IgD-negative memory B cell (primary cell): ENCODE data around the gene LMF1. TPM values are rescaled to one million over a fixed set of nuclear protein-coding genes. Genes with fewer than 3 reads are reported as not detected.

Experiments
- H3K27ac Mint-ChIP-seq, 3 donors: one replicate each; pipeline ENCODE4 v1.8.0; 2020 to 2022; ENCODE audit warnings: mild to moderate bottlenecking in 3 of 3, mixed read lengths in 3 of 3, moderate library complexity in 1 of 3
- H3K27me3 Mint-ChIP-seq: one replicate; pipeline ENCODE4 v1.8.0; 2021; ENCODE audit warnings: mixed read lengths
- H3K36me3 Mint-ChIP-seq: one replicate; pipeline ENCODE4 v1.8.0; 2020; ENCODE audit warnings: mild to moderate bottlenecking, mixed read lengths
- H3K4me1 Mint-ChIP-seq, 3 donors: one replicate each; pipeline ENCODE4 v1.8.0; 2020 to 2022; ENCODE audit warnings: mixed read lengths in 3 of 3, mild to moderate bottlenecking in 1 of 3
- H3K4me3 Mint-ChIP-seq, 4 donors: one replicate each; pipeline ENCODE4 v1.8.0; 2020 to 2022; ENCODE audit warnings: mild to moderate bottlenecking in 4 of 4, mixed read lengths in 4 of 4, moderate library complexity in 3 of 4
- H3K9me3 Mint-ChIP-seq, 3 donors: one replicate each; pipeline ENCODE4 v1.8.0; 2020 to 2021; ENCODE audit warnings: mixed read lengths in 3 of 3, mild to moderate bottlenecking in 1 of 3
- polyA plus RNA-seq: library from polyadenylated mRNA; unstranded; fragments of 300-500 nt; fragmentation: Illumina TruSeq; gene quantifications from one replicate; pipeline ENCODE4 v1.2.3, GENCODE V29; 2021

The LMF1 gene
- polyA plus RNA-seq, 1 donor from 2014 or later: 16.1 TPM

DNA sequence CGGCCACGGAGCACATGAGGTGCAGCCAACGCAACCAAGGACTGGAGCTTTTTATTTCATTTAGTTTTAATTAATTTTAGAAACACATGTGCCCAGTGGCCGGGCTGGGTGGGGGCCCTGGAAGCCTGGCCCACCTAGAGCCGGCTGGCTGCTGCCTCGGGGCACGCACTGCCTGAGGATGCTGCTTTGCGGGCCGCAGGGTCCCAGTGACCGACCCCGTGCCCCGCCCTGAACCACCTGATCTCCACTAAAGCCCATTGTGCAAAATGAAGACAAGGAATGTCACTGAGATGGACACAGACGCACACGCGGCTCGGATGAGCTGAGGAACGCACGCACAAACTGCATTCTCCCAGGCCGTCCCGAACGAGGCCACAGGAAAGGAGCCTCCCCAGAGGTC lies 39.6 kb downstream of the LMF1 start:
- peaks cover 11% of the 10 kb centered on the region for H3K36me3 Mint-ChIP-seq

DNA sequence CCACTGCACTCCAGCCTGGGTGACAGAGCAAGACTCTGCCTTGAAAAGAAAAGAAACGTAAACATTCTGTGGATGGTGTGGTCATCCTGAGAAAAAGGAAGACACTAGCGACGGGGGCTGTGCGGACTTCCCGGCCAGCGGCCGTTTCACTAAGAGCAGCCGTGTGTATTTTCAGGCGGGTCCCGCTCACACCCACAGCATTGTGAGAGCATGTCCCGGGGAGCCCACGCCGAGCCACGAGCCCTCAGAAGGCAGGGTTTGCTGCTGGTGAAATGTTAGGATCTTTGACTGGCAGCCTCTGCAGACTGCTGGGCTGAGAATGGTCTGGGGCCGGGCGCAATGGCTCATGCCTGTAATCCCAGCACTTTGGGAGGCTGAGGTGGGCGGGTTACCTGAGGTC lies 40.3 kb downstream of the LMF1 start:
- Mint-ChIP-seq H3K27me3 (no peaks in the 10 kb centered on the region), H3K27ac (no peak overlapping the region), H3K4me1 (no peaks in the 10 kb centered on the region), H3K9me3 (peaks cover 2 to 7% (median 3%) of the 10 kb centered on the region in 3 donors), H3K4me3 (no peak overlapping the region), H3K36me3 (peaks cover 12% of the 10 kb centered on the region)

More for the DNA sequence above, 39.6 kb downstream of the LMF1 start:
- no peak overlapping the region for H3K4me3 Mint-ChIP-seq
- no peaks in the 10 kb centered on the region for H3K4me1 Mint-ChIP-seq
- H3K27me3 Mint-ChIP-seq: no peaks in the 10 kb centered on the region
- no peak overlapping the region for H3K27ac Mint-ChIP-seq
- H3K9me3 Mint-ChIP-seq: peaks cover 2 to 3% (median 2%) of the 10 kb centered on the region in 3 donors

DNA sequence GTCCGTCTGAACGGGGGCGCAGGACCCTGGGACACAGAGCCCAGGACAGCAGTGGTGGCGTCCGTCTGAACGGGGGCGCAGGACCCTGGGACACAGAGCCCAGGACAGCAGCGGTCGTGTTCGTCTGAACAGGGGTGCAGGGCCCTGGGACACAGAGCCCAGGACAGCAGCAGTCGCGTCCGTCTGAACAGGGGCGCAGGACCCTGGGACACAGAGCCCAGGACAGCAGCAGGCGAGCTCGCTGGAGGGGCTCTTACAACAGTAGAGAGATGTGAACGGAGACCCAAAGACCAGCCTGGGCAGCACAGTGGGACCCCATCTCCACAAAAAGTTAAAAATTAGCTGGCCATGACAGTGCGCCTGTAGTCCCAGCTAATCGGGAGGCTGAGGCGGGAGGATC lies 40.7 kb downstream of the LMF1 start:
- Mint-ChIP-seq H3K4me1 (no peaks in the 10 kb centered on the region), H3K27ac (no peak overlapping the region), H3K36me3 (peaks cover 14% of the 10 kb centered on the region), H3K4me3 (no peak overlapping the region), H3K27me3 (no peaks in the 10 kb centered on the region), H3K9me3 (peaks cover 2 to 7% (median 3%) of the 10 kb centered on the region in 3 donors)

DNA sequence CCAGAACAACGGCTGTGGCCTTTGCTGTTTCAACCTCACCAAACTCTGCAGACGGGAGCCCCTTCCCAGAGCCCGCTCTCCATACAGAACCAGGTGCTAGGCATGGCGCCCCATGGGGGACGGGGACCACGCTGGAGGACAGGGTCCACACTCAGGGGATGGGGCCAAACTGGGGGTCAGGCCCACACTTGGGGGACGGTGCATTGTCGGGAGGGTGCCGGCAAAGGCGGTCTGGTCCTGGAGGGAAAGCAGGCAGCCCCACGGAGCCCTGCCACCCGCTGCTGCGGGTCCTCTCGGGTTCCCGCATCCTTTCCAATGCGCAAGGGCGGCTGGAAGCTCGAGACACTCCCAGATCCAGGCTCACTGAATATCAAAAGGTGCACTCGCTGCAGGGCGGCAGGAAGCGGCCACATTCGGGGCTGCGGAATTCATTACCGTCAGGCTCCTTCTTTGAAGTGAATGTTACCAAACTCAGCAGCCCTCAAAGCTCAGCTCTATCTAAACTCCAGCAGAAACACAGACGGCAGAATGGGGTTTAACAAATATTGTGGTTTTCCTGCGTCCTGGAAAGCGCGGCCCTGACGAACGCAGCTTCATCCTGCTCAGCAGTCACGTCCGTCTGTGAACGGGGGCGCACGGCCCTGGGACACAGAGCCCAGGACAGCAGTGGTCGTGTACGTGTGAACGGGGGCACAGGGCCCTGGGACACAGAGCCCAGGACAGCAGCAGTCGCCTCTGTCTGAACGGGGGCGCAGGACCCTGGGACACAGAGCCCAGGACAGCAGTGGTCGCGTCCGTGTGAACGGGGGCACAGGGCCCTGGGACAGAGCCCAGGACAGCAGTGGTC lies 41.3 kb downstream of the LMF1 start:
- no peaks in the 10 kb centered on the region for H3K4me1 Mint-ChIP-seq
- no peaks in the 10 kb centered on the region for H3K27me3 Mint-ChIP-seq
- no peak overlapping the region for H3K27ac Mint-ChIP-seq
- no peak overlapping the region for H3K4me3 Mint-ChIP-seq
- H3K36me3 Mint-ChIP-seq: peaks cover 18% of the 10 kb centered on the region
- H3K9me3 Mint-ChIP-seq: peaks cover 2 to 7% (median 3%) of the 10 kb centered on the region in 3 donors

DNA sequence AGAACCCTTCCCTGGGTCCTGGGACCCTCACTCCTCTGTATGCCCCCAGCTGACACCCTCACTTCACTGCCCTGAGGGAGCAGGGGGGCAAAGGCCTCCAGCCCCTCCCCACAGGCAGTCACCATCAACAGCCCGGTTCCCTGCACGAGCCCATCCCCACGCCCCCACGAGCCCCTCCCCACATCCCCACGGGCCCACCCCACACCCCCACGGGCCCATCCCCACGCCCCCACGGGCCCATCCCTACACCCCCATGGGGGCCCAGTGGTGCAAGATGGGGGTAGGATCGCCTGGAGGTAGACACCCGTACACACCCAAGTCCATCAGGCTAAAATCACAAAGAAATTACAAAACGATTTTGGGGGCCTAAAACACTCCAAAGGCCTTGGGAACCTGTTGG lies 42.3 kb downstream of the LMF1 start:
- Mint-ChIP-seq H3K4me1 (no peaks in the 10 kb centered on the region), H3K4me3 (no peak overlapping the region), H3K27me3 (no peaks in the 10 kb centered on the region), H3K36me3 (peaks cover 22% of the 10 kb centered on the region), H3K9me3 (peaks cover 2 to 7% (median 3%) of the 10 kb centered on the region in 3 donors), H3K27ac (no peak overlapping the region)

DNA sequence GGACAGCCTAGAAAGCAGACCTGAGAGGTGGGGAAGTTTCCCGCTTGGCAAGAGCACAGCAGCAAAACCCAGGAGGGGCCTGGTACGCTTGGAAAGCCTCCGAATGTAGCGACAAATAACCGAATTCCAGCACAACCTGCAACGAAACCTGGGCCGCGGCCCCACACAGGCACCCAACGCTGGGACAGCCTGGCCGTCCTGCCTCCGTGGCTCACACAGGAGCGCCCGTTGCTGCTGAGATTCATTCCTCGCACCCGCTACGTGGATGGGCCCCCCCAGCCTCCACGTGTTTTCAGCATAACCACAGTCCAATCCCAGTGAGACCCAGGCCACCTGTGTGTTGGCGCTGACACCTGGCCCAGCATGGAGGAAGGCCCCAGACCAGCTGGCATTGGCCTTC lies 42.9 kb downstream of the LMF1 start:
- Mint-ChIP-seq H3K36me3 (peaks cover 21% of the 10 kb centered on the region), H3K4me3 (no peak overlapping the region)

DNA sequence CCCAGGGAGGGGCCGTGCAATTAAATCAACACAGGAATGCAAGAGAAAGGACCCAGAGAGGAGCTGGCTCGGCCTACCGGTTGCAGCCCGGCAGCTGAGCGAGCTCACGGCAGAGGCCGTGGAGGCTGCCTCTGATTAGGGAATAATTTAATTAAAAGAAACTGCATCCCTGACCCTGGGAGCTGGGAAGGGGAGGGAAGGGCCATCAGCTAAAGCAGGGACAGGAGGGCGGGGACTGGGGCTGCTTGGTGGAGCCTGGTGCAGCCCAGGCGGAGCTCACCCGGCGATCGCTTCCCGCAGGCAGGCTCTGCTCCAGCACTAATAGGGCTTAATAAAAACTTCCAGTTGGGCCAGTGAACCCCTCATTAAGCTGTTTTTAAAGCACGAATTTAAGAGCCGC lies 43.4 kb downstream of the LMF1 start:
- H3K9me3 Mint-ChIP-seq: peaks cover 2 to 7% (median 3%) of the 10 kb centered on the region in 3 donors
- H3K4me3 Mint-ChIP-seq: no peak overlapping the region
- no peak overlapping the region for H3K27ac Mint-ChIP-seq
- H3K36me3 Mint-ChIP-seq: peaks cover 21% of the 10 kb centered on the region
- H3K4me1 Mint-ChIP-seq: peaks cover 0 to under 1% (median 0%) of the 10 kb centered on the region in 3 donors
- H3K27me3 Mint-ChIP-seq: no peaks in the 10 kb centered on the region

More for the DNA sequence above, 42.9 kb downstream of the LMF1 start:
- Mint-ChIP-seq H3K9me3 (peaks cover 2 to 7% (median 3%) of the 10 kb centered on the region in 3 donors), H3K4me1 (no peaks in the 10 kb centered on the region), H3K27me3 (no peaks in the 10 kb centered on the region), H3K27ac (no peak overlapping the region)

DNA sequence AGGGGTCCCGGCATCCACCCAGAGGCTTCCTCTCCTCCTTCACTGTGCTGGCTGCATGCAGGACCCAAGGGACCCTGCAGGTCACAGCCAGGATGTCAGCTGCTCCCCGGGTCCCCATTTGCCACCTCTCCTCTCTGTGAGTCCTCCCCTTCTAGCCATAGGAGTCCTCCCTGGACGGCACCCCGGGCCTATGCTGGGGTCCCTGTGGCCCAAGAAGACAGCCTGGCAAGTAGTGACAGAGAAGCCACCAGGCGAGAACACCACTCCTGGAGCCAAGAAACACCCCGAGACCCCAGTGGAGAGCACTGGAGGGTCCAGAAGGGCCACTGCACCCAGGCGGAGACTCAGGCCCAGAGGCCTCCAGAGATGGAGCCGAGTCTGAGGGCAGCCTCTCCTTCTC lies 44.1 kb downstream of the LMF1 start:
- Mint-ChIP-seq H3K4me3 (no peak overlapping the region), H3K36me3 (peaks cover 20% of the 10 kb centered on the region)

DNA sequence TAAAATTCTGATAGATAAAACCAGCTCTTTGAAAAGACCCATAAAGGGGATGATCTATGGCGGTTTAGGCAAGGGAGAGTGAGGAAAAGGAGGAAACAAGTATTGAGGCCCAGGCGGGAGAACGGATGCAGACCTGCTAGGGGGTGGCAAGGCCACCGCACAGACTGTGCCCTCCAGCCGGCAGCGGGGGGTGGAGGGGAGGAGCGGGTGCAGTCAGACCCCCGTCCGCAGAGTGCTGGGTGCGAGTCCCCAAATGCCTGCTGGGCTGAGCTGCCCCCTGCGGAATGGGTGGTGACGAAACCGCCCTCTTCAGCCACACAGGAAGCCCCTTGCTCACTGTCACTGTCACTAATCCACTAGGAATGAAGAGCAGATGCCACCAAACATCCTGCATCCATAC lies 46.0 kb downstream of the LMF1 start:
- H3K9me3 Mint-ChIP-seq: peaks cover 2 to 7% (median 3%) of the 10 kb centered on the region in 3 donors
- H3K4me1 Mint-ChIP-seq: peaks cover 3 to 11% (median 4%) of the 10 kb centered on the region in 3 donors
- H3K36me3 Mint-ChIP-seq: peaks cover 13% of the 10 kb centered on the region
- H3K27ac Mint-ChIP-seq: no peak overlapping the region
- no peaks in the 10 kb centered on the region for H3K27me3 Mint-ChIP-seq
- no peak overlapping the region for H3K4me3 Mint-ChIP-seq

More for the DNA sequence above, 44.1 kb downstream of the LMF1 start:
- H3K27me3 Mint-ChIP-seq: no peaks in the 10 kb centered on the region
- H3K9me3 Mint-ChIP-seq: peaks cover 2 to 7% (median 3%) of the 10 kb centered on the region in 3 donors
- H3K4me1 Mint-ChIP-seq: peaks cover 0 to 2% (median 0%) of the 10 kb centered on the region in 3 donors
- H3K27ac Mint-ChIP-seq: no peak overlapping the region

DNA sequence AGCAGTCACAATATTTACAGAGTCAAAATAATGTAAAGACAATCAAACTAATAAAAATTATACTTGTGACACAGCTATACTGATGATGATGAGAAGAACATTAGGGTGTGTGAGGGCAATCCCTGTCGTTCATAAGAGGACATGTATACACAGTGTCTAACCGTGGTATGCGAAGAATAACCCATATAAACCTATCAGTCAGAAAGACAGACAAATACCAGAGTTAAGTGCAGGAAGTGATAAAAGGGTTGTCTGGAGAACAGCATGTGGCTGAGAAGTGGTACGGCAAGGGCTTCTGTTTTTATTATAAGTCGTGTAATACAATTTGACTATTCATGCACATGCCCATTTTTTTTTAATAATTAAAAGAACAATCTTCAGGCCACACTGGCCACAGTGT lies 46.7 kb downstream of the LMF1 start:
- Mint-ChIP-seq H3K36me3 (peaks cover 13% of the 10 kb centered on the region), H3K4me3 (no peak overlapping the region), H3K4me1 (peaks cover 3 to 11% (median 4%) of the 10 kb centered on the region in 3 donors), H3K27ac (no peak overlapping the region), H3K9me3 (peaks cover 2 to 7% (median 3%) of the 10 kb centered on the region in 3 donors), H3K27me3 (no peaks in the 10 kb centered on the region)

DNA sequence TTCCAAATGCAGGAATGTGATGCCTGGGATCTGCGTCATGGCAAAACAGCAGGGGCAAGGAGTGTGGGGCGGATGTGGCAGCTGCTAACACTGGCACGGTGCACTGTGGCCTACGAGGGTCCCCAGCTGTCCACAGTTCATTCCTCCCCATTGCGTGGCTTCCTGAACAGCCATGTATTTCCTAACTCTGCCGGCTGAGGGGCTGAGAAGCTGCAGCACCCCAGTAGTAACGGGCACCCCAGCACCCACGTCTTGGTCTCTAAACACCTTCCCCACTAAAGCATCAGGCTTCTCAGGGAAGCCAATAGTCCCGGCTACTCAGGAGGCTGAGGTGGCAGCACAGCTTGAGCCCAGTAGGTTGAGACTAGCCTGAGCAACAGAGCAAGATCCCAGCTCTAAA lies 47.6 kb downstream of the LMF1 start:
- H3K9me3 Mint-ChIP-seq: peaks cover 2 to 7% (median 3%) of the 10 kb centered on the region in 3 donors
- no peak overlapping the region for H3K27ac Mint-ChIP-seq
- H3K36me3 Mint-ChIP-seq: peaks cover 13% of the 10 kb centered on the region

DNA sequence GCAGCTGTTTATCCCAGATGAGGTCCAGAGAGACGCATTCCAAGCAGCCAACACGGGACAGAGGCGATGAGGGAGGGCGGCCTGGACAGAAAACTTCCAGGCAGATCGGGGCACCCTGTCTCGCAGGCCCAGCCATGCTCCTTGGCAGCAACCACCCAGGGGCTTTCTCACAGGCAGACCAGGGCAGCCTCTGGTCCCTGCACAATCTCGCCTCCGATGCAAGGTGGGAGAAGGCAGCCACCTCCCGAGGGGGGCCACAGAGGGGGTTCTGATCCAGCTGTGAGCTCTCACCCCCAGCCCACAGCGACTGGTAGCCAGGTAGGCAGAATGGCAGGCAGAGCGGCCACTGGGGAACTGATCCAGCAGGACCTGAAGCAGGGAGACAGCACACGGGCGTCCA lies 48.7 kb downstream of the LMF1 start:
- peaks cover 3 to 11% (median 4%) of the 10 kb centered on the region in 3 donors for H3K4me1 Mint-ChIP-seq
- H3K4me3 Mint-ChIP-seq: no peak overlapping the region
- H3K9me3 Mint-ChIP-seq: peaks cover 2 to 7% (median 3%) of the 10 kb centered on the region in 3 donors
- H3K36me3 Mint-ChIP-seq: peaks cover 13% of the 10 kb centered on the region
- no peak overlapping the region for H3K27ac Mint-ChIP-seq
- H3K27me3 Mint-ChIP-seq: no peaks in the 10 kb centered on the region

More for the DNA sequence above, 47.6 kb downstream of the LMF1 start:
- no peaks in the 10 kb centered on the region for H3K27me3 Mint-ChIP-seq
- no peak overlapping the region for H3K4me3 Mint-ChIP-seq
- H3K4me1 Mint-ChIP-seq: peaks cover 3 to 11% (median 4%) of the 10 kb centered on the region in 3 donors

DNA sequence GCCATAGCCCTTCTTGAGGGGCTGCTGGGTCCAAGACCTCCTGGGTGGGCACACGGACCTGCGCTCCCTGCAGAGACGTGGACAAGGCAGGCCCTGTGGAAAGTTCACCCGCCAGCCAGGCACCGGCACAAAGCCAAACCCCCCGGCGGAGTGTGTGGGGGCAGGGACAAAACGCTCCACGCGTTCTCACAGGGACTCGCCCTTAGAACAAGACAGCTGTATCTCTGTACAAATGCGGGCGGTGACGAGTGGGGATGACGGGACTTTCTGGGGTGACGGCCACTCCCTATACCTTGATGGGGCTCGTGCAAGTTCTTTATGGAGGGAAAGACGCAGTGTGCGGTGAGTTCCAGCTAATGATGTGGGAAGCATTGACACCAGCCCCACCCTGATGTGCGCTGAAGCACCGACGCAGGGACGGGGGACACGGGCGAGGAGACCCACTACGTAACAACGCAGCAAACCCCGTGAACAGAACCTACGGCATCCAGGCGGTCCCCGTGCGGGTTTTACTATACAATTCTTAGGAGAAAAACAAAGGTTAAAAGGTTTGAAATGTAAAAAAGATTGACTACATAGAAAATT lies 49.4 kb downstream of the LMF1 start:
- Mint-ChIP-seq H3K4me3 (peak overlapping the region in 1 of 4 donors; percentile 33), H3K27me3 (no peaks in the 10 kb centered on the region), H3K27ac (no peak overlapping the region), H3K36me3 (peaks cover 13% of the 10 kb centered on the region), H3K4me1 (peaks cover 3 to 11% (median 4%) of the 10 kb centered on the region in 3 donors), H3K9me3 (peaks cover 2 to 6% (median 3%) of the 10 kb centered on the region in 3 donors)

DNA sequence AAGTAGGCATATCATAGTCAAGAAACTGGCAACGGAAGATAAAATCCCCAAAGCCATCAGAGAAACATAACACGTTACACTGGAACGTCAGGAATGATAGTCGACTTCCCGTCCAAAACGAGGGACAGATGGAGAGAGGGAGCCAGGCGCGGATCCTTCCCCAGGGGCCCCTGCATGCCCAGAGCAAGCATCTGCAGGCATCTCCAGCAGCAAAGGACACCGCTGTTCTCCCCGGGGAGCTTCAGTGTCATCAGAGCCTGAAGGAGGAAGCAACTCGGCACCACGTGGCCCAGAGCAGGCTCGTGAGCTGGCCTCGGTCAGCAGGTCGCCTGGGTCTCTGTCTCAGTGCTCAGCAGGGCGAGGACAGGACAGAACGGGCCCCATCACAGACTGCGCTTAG lies 50.1 kb downstream of the LMF1 start:
- no peaks in the 10 kb centered on the region for H3K27me3 Mint-ChIP-seq
- no peak overlapping the region for H3K27ac Mint-ChIP-seq
- peaks cover 10% of the 10 kb centered on the region for H3K36me3 Mint-ChIP-seq
- H3K4me3 Mint-ChIP-seq: peak overlapping the region in 1 of 4 donors; percentile 21
- H3K4me1 Mint-ChIP-seq: peaks cover 3 to 11% (median 4%) of the 10 kb centered on the region in 3 donors
- H3K9me3 Mint-ChIP-seq: no peaks in the 10 kb centered on the region

DNA sequence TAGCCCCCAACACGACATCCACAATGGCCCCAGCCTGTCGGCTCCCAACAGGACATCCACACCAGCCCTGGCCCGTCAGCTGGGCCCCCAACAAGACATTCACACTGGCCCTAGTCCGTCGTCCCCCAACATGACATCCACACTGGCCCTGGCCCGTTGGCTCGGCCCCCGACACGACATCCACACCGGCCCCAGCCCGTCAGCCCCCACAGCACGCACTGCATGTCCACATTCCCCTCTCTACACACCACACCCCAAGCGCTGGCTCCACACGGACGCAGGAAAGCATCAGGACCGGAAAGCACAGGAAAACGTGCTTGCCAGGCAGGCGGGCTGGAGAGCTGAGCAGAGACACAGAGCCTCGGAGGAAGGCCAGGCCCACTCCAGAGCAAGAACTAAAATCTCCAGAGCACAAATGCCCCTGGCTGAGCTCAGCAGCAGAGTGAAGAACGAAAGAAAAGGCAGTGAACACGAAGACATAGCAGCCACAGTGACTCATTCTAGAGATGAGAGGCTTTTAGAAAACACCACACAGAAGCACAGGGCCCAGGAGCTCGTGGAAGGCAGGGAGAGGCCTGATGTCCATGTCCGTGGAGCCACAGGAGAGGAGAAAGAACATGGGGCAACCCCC lies 50.6 kb downstream of the LMF1 start:
- Mint-ChIP-seq H3K27ac (no peak overlapping the region), H3K36me3 (peaks cover 9% of the 10 kb centered on the region), H3K4me3 (no peak overlapping the region), H3K9me3 (no peaks in the 10 kb centered on the region), H3K27me3 (no peaks in the 10 kb centered on the region), H3K4me1 (peaks cover 3 to 11% (median 4%) of the 10 kb centered on the region in 3 donors)
